ENCODE data around the gene CYP11A1.
"Not testable (repeated sequence)": the region's sequence is repeated elsewhere in the genome, so short reads cannot be mapped to it uniquely, and the experiment has no call there.

Gene CYP11A1

DNA sequence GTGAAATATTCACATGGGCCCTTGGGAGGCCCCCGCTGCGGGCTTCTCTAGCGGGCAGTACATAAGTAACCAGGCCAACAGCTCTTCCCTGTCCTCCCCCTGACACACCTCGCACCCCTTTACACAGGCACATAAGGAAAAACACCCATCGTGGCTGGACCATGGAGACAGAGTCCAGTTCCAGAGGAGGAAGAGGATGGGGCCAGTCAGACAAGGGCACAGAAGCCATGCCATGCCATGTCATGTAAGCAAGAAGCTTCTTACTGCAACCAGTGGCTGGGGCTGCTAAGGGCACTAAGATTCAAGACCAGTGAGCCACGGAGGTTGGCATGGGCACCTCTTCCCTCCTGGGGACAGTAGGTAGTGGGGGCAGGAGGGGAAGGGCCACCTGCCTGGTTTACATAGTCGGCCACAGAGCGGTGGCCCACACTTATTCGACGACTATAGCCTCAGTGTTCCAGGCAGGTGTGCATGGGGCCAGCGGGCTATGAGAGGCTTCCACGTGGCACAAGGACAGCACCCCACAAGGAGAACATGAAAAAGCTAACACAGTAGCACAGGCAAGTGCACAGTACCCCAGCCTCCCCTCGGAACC, 5.7 kb upstream of the CYP11A1 start:
- DNase-seq = no peak

DNA sequence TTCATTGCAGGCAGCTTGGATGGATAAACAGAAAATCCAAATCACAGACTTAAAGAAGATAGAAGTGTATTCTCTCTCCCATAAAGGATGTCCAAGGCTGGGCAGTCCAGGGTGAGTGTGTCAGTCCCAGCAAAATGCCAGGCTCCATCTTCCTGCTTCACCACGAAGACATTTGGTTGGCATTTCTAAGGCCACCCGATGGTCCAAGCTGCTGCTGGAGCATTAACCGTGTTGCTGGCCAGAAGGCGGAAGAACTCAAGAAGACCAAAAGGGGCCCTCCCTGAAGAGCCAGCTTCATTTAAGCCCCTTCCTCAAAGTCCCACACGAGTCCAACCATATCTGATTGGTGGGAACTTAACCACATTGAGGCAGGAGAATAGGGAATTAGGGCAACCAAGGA, 3.0 kb upstream of the CYP11A1 start:
- no peak for DNase-seq

DNA sequence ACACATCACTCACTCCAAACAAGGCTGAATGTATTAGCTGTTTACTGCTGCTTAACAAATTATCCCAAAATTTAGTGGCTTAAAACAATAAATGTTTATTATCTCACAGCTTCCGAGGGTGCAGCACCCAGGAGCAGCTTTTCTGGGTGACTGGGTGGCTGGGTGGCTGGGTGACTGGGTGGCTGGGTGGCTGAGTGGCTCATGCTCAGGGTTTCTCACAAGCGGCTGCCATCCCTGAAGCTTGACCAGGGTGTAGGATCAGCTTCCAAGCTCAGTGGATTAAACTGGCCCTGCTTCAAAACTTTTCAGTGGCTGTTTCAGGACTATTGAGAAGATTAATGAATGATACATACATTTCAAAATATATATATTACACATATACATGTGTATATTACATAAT, 2.3 kb upstream of the CYP11A1 start:
- DNase-seq = no peak

DNA sequence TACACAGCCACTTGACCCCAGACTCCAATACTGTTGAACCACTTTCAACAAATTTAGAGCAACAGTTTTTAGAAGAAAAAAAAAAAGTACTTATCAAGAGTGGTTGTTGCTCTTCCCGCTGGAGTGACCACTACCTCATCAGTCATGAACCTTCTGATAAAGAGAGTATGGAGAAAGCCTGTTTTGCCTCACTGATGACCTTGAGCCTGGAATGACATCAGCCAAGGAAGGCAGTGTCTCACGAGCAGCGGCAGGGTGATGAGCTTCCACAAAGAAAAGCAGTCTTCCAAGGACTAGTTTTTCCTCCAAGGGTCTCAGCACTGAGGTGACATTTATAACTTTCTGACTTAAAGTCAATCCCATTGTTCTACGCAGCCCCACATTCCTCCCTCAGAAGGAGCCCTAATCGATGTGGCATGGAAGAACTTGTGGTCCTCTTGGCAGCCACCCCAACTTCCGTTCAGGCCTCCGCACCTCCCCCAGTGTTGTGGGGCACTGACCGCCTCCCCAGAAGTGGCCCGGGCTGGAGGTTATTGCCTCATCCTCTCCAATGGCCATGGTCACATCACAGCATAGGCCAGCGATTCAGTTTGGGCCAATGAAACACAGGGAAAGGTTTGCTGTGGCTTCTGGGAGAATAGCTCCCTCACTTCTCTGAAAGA, 1.8 kb upstream of the CYP11A1 start:
- DNase-seq = no peak

DNA sequence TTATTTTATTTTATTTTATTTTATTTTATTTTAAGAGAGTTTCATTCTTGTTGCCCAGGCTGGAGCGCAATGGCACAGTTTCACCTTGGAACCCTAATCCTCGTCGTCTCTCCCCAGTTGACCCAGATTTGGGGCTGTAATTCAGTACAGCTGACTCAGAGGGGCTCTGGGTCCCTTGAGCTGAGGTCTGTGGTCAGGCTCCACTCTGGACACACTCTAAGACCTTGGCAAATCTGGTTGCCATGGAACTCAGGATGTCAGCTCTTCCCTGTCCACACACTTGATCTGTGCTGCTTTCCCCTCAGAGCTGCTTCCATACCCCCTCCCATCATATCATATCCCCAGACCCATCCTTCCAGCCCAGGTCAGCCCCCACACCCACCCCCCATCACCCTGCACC, 675 bp upstream of the CYP11A1 start:
- no peak for DNase-seq

DNA sequence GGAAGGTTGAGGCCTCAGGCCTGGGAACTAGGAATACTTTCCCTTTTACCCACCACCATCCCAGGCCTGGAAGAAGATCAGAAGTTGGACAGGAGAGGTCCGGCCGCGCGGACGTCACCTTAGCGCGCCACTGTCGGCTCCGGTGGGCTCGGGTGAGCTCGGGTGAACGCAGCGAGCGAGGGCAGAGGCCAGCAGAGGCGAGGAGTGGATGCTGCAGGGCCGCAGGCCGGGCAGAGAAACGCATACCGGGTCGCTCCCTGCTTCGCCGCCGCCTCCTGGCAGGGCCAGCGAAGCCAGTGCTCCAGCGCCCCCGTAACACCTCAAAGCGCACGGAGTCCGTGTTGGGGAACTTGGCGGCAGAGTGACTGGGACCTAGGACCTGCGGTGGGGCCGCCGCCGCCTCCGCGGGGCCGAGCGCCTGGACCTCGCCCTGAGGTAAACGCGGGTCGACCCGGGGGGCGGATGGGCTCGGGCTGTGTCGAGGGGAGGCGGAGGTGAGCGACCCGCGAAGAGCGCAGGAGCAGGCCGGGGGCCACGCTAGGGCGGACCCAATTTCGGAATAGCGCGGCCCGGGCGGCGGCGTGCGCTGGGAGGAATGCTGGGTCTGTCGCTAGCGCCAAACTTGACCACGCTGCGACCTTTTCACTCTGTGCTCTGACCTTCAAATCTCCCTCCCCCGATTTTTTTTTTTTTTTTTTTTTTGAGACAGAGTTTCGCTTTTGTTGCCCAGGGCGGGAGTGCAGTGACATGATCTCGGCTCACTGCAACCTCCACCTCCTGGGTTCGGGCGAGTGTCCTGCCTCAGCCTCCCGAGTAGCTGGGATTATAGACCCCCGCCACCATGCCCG, 1.6 kb downstream of the CYP11A1 start:
- DNase-seq = no peak

DNA sequence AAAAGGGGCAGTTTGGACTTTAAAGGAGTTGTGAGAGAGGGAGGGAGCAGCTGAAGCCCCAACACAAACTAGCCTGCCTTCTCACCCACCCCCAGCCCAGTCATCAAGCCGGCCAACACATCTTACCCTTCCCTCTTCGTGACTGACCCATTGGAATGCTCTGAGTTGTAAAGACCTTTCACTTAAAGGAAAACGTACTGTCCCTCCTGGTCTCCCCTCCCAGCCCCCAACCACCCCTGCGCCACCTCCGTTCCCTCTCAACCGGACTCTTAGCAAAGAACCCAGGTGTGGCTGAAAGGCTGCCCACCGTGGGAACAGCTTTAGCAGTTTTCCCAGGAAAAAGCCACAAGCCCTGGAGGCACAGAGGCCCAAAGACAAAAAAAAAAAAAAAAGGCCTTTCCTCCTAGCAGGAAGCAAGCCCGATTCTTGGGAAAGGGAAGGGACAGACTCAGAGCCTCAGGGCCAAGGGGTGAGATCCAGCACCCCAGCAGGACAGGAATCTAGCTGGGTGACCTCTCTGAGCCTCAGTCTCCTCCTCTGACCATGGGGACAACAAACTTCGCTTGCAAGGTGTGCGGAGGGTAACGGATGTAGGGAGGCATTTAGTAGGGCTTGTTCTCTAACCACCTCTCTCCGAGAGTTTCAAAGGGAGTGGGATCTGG, 2.4 kb downstream of the CYP11A1 start:
- DNase-seq = no peak

DNA sequence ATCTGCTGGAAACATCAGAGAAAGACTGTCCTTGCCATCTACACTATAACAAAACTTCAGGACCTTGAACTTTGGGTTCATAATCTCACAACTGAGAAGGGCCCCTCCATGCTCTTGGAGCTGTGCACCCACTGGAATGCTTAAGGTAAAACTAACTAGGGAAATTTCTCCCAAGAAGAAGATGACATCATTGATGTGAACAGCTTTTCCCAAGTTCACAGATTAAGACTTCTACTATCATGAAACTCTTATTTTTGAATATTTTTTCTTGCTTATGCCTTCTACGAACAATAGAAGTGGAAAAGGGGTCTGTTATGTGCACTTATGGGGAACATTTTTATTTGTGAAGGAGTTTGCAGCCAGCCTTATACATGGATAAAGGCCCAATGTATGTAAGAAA, 5.0 kb downstream of the CYP11A1 start:
- DNase-seq = no peak

DNA sequence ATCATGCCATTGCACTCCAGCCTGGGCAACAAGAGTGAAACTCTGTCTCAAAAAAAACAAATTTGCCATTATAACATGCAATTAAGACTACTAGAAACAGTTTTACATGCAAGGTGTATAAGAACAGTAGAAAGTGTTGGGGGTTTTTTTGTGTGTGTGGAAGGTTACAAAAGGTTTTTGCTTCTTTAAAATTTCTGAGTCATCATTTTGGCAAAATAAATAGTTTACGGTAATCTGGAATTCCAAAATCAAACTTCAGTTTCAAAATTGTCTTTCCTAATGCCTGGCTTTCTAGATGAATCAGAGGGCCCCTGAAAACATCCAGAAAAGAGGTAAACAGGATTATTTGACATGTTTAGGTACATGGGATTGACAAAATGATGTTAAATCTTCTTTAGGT, 6.6 kb downstream of the CYP11A1 start:
- not testable (repeated sequence) for DNase-seq

DNA sequence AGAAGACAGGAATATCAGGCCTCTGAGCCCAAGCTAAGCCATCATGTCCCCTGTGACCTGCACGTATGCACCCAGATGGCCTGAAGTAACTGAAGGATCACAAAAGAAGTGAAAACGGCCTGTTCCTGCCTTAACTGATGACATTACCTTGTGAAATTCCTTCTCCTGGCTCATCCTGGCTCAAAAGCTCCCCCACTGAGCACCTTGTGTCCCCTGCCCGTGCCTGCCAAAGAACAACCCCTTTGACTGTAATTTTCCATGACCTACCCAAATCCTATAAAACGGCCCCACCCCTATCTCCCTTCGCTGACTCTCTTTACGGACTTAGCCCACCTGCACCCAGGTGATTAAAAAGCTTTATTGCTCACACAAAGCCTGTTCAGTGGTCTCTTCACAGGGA, 8.1 kb downstream of the CYP11A1 start:
- DNase-seq = not testable (repeated sequence)

DNA sequence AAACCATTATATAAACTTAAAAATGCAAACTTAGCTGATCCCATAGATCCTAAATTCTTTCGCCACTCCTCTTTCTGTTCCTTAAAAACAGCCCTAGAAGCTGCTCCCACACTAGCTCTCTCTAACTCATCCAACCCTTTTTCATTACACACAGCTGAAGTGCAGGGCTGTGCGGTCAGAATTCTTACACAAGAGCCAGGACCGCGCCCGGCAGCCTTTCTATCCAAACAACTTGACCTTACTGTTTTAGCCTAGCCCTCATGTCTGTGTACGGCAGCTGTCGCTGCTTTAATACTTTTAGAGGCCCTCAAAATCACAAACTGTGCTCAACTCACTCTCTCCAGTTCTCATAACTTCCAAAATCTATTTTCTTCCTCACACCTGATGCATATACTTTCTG, 9.9 kb downstream of the CYP11A1 start:
- not testable (repeated sequence) for DNase-seq

DNA sequence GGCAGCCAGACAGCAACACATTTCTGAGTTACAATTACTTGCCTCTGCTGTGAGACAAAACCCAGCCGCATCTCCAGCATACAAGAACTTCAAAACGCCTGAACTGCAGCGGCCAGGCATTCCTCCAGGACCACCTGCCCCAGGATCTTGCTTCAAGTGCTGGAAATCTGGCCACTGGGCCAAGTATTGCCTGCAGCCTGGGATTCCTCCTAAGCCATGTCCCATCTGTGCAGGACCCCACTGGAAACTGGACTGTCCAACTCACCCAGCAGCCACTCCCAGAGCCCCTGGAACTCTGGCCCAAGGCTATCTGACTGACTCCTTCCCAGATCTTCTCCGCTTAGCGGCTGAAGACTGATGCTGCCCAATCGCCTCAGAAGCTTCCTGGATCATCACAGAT, 11.4 kb downstream of the CYP11A1 start:
- not testable (repeated sequence) for DNase-seq

DNA sequence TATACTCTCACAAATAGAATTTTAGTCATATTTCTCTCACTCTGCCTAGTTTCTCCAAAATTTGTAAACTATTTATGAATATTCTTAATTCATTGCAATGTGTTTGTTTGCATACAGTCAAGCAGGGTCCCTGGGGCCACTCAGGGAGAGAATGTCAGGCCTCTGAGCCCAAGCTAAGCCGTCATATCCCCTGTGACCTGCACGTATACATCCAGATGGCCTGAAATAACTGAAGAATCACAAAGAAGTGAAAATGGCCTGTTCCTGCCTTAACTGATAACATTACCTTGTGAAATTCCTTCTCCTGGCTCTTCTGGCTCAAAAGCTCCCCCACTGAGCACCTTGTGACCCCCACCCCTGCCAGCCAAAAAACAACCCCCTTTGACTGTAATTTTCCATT, 13.5 kb downstream of the CYP11A1 start:
- DNase-seq = not testable (repeated sequence)

DNA sequence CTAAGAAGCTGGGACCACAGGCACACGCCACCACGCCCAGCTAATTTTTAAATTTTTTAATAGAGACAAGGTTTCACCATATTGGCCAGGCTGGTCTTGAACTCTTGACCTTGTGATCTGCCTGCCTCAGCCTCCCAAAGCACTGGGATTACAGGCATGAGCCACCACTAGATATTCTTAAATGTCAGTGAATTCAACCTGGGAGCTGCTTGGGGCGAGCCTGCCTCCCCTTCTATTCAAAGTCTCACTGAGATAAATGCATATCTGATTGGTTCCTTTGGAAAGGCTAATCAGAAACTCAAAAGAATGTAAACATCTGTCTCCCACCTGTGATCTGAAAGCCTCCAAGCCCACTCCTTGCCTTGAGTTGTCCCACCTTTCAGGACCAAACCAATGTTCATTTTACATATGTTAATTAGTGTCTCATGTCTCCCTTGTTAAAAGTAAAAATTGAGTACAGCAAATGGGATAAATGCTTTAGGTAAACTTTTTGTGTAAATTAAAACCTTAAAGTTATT, 15.0 kb downstream of the CYP11A1 start:
- DNase-seq = no peak

DNA sequence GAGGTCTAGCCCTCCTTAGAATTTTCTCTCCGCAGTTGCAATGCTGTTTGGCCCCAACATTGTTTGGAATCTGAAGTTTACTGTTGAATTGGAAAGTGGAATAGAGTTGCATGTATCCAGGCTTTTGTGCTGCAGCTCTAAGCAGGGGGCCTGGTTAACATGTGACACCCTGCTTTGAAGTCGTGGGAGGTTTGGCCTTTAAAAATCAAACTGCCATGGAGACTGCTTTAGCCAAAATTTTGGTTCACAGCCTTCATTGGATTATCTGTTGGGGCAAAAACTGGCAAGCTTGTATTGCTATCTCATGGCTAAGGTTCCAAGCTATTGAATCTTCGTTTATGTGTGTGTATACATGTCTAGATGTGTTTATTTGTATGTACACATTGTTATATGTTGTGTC, 15.8 kb downstream of the CYP11A1 start:
- DNase-seq = no peak

DNA sequence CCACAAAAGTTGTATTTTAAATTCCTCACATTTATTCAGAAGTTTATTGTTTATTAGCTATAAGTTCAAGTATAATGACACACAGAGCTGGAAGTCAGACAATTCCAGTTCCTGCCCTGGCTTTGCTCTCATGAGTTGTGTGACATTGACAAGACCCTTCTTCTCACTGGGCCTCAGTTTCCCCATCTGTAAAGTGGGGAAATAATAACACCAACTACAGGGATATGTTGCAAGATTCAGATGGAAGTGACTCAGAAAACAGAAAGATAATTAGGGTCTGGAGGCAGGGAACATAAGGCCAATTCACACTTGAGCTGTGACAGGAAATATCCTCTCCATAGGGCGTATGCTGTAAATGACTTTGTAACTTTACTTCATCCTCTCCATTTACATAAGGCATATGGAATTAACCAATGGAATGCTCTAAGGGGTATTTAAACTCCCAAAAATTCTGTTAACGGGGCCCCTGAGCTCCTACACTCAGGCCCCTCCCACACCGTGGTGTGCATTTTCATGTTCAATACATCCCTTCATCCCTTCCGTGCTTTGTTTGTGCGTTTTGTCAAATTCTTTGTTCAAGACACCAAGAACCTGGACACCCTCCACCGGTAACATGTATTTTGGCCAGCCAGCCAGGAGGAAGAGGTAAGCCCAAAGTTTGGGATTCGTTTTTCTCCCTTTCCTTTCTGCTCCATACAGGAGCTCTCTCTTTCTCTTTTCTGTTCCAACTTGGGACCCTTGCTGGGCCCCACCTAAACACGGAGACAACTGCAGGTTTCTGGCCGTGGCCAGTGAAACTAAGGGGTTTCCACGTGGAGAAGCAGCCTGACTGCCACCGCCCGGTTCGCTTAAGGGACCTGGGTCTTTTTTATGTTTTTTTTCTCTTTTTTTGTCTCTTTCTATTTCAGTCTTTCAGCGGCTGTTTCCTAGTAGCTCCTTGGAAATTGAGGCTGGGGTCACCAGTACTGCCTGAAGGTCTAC, 16.9 kb downstream of the CYP11A1 start:
- no peak for DNase-seq

DNA sequence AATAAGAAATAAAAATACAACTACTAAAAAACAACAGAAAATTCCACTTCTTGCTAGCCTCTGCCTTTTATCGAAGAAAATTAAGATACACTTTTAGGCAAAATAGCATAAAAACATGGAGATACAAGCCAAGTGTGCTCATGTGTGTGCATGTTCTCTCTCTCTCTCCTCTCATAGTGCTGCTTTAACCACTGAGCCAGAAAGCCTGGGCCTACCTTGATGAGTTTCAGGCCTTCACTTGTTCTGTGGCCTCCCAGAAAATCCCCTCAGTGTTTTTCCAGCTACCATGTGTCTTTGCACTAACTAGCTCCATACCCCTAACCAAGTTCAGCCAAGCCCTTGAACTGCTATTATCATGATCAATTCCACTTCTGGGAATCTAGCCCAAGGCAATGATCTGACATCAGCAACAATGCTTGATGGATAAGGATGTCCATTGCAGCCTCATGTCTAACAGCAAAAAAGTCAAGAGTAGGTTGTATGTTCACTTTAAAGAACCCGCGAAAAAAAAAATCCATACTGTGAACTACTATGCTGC, 18.1 kb downstream of the CYP11A1 start:
- DNase-seq = no peak

DNA sequence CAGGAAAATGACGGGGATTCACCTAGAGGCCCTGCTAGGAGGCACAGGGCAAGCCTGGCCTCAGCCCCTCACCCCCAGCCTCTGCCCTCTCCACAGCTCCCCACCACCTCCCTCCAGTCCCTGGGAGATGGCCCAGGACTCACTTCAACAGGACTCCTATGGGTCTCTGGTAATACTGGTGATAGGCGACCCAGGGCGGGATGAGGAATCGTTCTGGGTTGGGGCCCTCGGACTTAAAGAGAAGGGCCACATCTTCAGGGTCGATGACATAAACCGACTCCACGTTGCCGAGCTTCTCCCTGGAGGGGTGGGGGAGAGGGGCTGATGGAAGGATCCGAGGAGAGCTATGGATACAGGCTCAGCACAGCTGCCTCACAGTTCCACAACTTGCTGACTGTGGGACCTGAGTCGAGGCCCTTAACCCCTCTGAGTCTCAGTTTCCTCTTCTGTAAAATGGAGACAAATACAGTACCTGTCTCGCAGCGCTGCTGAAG, 19.6 kb downstream of the CYP11A1 start:
- no peak for DNase-seq

DNA sequence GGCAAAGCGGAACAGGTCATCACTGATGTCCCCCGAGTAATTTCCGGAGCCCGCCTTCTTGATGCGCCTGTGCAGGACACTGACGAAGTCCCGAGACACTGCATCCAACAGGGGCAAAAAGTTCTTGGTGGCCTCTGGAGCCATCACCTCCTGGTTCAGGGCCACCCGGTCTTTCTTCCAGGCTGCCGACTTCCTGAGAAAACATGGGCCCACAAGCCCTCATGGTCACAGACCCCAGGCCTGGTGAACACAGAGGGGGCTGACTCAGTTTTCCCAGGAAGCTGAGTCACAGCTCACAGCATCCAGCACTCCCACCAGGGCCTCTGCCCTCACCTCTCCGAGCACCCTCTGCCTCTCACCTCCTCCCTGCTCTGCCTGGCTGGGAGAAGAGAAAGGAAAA, 22.4 kb downstream of the CYP11A1 start:
- DNase-seq = no peak

DNA sequence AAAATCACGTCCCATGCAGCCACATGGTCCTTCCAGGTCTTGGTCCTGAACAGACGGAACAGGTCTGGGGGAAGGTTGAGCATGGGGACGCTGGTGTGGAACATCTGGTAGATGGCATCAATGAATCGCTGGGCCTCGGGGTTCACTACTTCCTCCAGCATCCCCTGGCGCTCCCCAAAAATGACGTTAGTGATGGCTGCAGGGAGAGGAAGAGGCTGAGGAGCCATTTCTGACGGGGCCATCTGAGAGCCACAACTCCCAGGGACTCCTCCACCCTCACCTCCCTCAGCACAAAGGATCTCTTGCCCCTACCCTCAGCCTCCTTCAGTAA, 23.7 kb downstream of the CYP11A1 start:
- no peak for DNase-seq

DNA sequence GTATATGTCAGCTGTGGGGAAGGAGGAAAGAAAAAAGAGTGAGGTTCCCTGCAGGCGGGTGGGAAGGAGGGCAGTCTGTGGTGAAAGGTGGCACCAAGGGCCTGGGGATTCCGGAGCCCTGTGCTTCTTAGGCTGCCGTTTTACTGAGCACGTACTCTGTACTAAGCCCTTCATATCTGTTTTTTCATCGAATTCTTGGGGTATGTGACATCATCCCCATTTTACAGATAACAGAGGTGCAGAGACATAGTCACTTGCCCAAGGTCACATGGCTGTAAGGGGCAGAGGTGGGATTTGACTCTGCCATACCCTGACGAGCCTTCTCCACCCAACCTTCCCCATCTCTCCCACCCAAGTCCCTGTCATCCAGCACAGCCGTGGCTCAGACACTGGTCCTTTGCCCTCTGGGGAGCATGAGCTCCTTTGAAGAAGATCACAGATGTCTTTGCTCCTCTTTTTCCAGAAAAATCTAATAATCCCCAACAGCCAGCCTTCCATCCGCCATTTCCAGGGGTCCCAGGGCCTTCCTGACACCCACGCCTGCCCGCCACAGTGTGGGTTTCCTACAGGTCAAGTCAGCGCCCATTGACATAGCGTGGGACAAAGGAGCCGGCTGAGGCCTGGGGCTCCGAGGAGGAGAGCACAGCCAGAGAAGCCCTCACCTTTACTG, 24.2 kb downstream of the CYP11A1 start:
- no peak for DNase-seq

Data from stimulated activated CD4-positive, alpha-beta T cell treated with anti-CD3 and anti-CD28 coated beads, Interleukin-2, amount 100 ng/mL, for 48 hours (primary cell).